Measurements from ENCODE around the gene KCNH1.
"Not testable (repeated sequence)": the region's sequence is repeated elsewhere in the genome, so short reads cannot be mapped to it uniquely, and the experiment has no call there.

KCNH1 gene

GRCh38 chr1:211066781-211067384 lies 67.1 kb downstream of the KCNH1 start:
- no peaks in the 10 kb centered on the region for H3K9me3 Mint-ChIP-seq
- no peak for DNase-seq
- H3K4me1 Mint-ChIP-seq, result no peaks in the 10 kb centered on the region
- H3K27me3 Mint-ChIP-seq, result no peaks in the 10 kb centered on the region
- CTCF ChIA-PET, result no interaction called here
- H3K4me3 Mint-ChIP-seq, result no peak overlapping the region
- no peak overlapping the region for H3K27ac Mint-ChIP-seq
- H3K36me3 Mint-ChIP-seq, result no peaks in the 10 kb centered on the region

- H3K27ac Mint-ChIP-seq, H3K27me3 Mint-ChIP-seq, H3K4me1 Mint-ChIP-seq, H3K4me3 Mint-ChIP-seq, DNase-seq, H3K9me3 Mint-ChIP-seq, CTCF ChIA-PET, H3K36me3 Mint-ChIP-seq: not testable (repeated sequence)
Measured at GRCh38 chr1:211041838-211042237, 92.1 kb downstream of the KCNH1 start.

- no peak for DNase-seq
- CTCF ChIA-PET, result no interaction called here
- no peak overlapping the region for H3K4me3 Mint-ChIP-seq
Measured at GRCh38 chr1:211037095-211037494, 96.9 kb downstream of the KCNH1 start.

GRCh38 chr1:211036381-211037060 lies 97.4 kb downstream of the KCNH1 start:
- no peak for DNase-seq

More at GRCh38 chr1:211037095-211037494, 96.9 kb downstream of the KCNH1 start:
- Mint-ChIP-seq H3K27ac (no peak overlapping the region), H3K27me3 (no peaks in the 10 kb centered on the region), H3K9me3 (no peaks in the 10 kb centered on the region), H3K4me1 (no peaks in the 10 kb centered on the region), H3K36me3 (no peaks in the 10 kb centered on the region)

GRCh38 chr1:211035821-211036380 lies 98.0 kb downstream of the KCNH1 start:
- Mint-ChIP-seq H3K4me3 (no peak overlapping the region), H3K27ac (no peak overlapping the region), H3K36me3 (no peaks in the 10 kb centered on the region), H3K27me3 (no peaks in the 10 kb centered on the region), H3K4me1 (no peaks in the 10 kb centered on the region), H3K9me3 (no peaks in the 10 kb centered on the region)
- no peak for DNase-seq
- CTCF ChIA-PET, result no interaction called here

More at GRCh38 chr1:211036381-211037060, 97.4 kb downstream of the KCNH1 start:
- no peaks in the 10 kb centered on the region for H3K27me3 Mint-ChIP-seq
- H3K36me3 Mint-ChIP-seq, result no peaks in the 10 kb centered on the region
- no peaks in the 10 kb centered on the region for H3K4me1 Mint-ChIP-seq
- H3K27ac Mint-ChIP-seq, result no peak overlapping the region
- no peaks in the 10 kb centered on the region for H3K9me3 Mint-ChIP-seq
- CTCF ChIA-PET, result no interaction called here
- no peak overlapping the region for H3K4me3 Mint-ChIP-seq

- CTCF ChIA-PET, result no interaction called here
- no peak for DNase-seq
- H3K4me1 Mint-ChIP-seq, result no peaks in the 10 kb centered on the region
- no peak overlapping the region for H3K27ac Mint-ChIP-seq
- H3K36me3 Mint-ChIP-seq, result no peaks in the 10 kb centered on the region
- H3K4me3 Mint-ChIP-seq, result no peak overlapping the region
- no peaks in the 10 kb centered on the region for H3K27me3 Mint-ChIP-seq
- no peaks in the 10 kb centered on the region for H3K9me3 Mint-ChIP-seq
Measured at GRCh38 chr1:211033921-211034525, 99.9 kb downstream of the KCNH1 start.

GRCh38 chr1:211024901-211025300 lies 109.0 kb downstream of the KCNH1 start:
- Mint-ChIP-seq H3K4me3 (no peak overlapping the region), H3K9me3 (no peaks in the 10 kb centered on the region), H3K27ac (no peak overlapping the region), H3K36me3 (no peaks in the 10 kb centered on the region), H3K27me3 (peaks cover 4% of the 10 kb centered on the region), H3K4me1 (no peaks in the 10 kb centered on the region)
- CTCF ChIA-PET, result no interaction called here
- DNase-seq, result no peak

GRCh38 chr1:211019266-211019665 lies 114.7 kb downstream of the KCNH1 start:
- Mint-ChIP-seq H3K27ac (no peak overlapping the region), H3K27me3 (no peaks in the 10 kb centered on the region), H3K4me3 (no peak overlapping the region), H3K4me1 (no peaks in the 10 kb centered on the region), H3K36me3 (no peaks in the 10 kb centered on the region), H3K9me3 (no peaks in the 10 kb centered on the region)
- no peak for DNase-seq
- CTCF ChIA-PET, result no interaction called here

- Mint-ChIP-seq H3K4me3 (no peak overlapping the region), H3K36me3 (no peaks in the 10 kb centered on the region), H3K27ac (no peak overlapping the region), H3K4me1 (no peaks in the 10 kb centered on the region), H3K27me3 (no peaks in the 10 kb centered on the region), H3K9me3 (no peaks in the 10 kb centered on the region)
- CTCF ChIA-PET, result no interaction called here
- DNase-seq, result no peak
Measured at GRCh38 chr1:211018690-211019089, 115.3 kb downstream of the KCNH1 start.

GRCh38 chr1:211017075-211017718 lies 116.8 kb downstream of the KCNH1 start:
- Mint-ChIP-seq H3K27ac (no peak overlapping the region), H3K36me3 (no peaks in the 10 kb centered on the region), H3K27me3 (no peaks in the 10 kb centered on the region), H3K9me3 (no peaks in the 10 kb centered on the region), H3K4me1 (no peaks in the 10 kb centered on the region), H3K4me3 (no peak overlapping the region)
- DNase-seq, result no peak
- CTCF ChIA-PET, result no interaction called here

- H3K4me3 Mint-ChIP-seq, result no peak overlapping the region
- H3K9me3 Mint-ChIP-seq, result no peaks in the 10 kb centered on the region
- H3K27ac Mint-ChIP-seq, result no peak overlapping the region
- no peaks in the 10 kb centered on the region for H3K4me1 Mint-ChIP-seq
- DNase-seq, result no peak
- CTCF ChIA-PET, result no interaction called here
- no peaks in the 10 kb centered on the region for H3K36me3 Mint-ChIP-seq
- no peaks in the 10 kb centered on the region for H3K27me3 Mint-ChIP-seq
Measured at GRCh38 chr1:211014275-211014674, 119.7 kb downstream of the KCNH1 start.

- CTCF ChIA-PET, result no interaction called here
- DNase-seq, result no peak
- no peaks in the 10 kb centered on the region for H3K9me3 Mint-ChIP-seq
- H3K27ac Mint-ChIP-seq, result no peak overlapping the region
- no peaks in the 10 kb centered on the region for H3K36me3 Mint-ChIP-seq
- no peaks in the 10 kb centered on the region for H3K27me3 Mint-ChIP-seq
- H3K4me3 Mint-ChIP-seq, result no peak overlapping the region
- no peaks in the 10 kb centered on the region for H3K4me1 Mint-ChIP-seq
Measured at GRCh38 chr1:211013346-211014240, 120.4 kb downstream of the KCNH1 start.

- H3K36me3 Mint-ChIP-seq, CTCF ChIA-PET, DNase-seq, H3K27me3 Mint-ChIP-seq, H3K9me3 Mint-ChIP-seq, H3K27ac Mint-ChIP-seq, H3K4me1 Mint-ChIP-seq, H3K4me3 Mint-ChIP-seq: not testable (repeated sequence)
Measured at GRCh38 chr1:211011128-211011527, 122.8 kb downstream of the KCNH1 start.

- Mint-ChIP-seq H3K4me3 (no peak overlapping the region), H3K27me3 (peaks cover 3% of the 10 kb centered on the region), H3K36me3 (no peaks in the 10 kb centered on the region), H3K9me3 (no peaks in the 10 kb centered on the region), H3K27ac (no peak overlapping the region), H3K4me1 (no peaks in the 10 kb centered on the region)
- CTCF ChIA-PET, result no interaction called here
- no peak for DNase-seq
Measured at GRCh38 chr1:211009944-211010343, 124.0 kb downstream of the KCNH1 start.

Data from activated naive CD4-positive, alpha-beta T cell treated with anti-CD3 and anti-CD28 coated beads, Interleukin-2, amount 10 ng/mL, durations not matched to agents 7 days and 5 days (primary cell).